Spleen (tissue), 11 donors: ENCODE measurements around the gene VLDLR. TPM values are rescaled to one million over a fixed set of nuclear protein-coding genes. Genes with fewer than 3 reads are reported as not detected.

Experiments
- DNase-seq: peaks from one replicate; pipeline ENCODE4 v3.0.0-alpha.2; 2020
- H3K27ac ChIP-seq, 8 donors: fragments of 200-600 bp; sonication (generic) in 7 of 8; 1 replicate in 4 of 8; 2 replicates in 4 of 8; pipeline versions ENCODE4 v1.5.0 to v1.8.0; 2016 to 2021; ENCODE audit warnings: inconsistent platforms in 4 of 8, mild to moderate bottlenecking in 4 of 8, moderate library complexity in 1 of 8
- H3K27me3 ChIP-seq, 7 donors: fragments of 200-600 bp; sonication (generic) in 6 of 7; replicated peaks in 1 of 7; 1 replicate in 4 of 7; 2 replicates in 3 of 7; pipeline versions ENCODE4 v1.5.0 to v1.8.0; 2016 to 2021; ENCODE audit warnings: inconsistent platforms in 3 of 7, mild to moderate bottlenecking in 1 of 7
- H3K36me3 ChIP-seq, 6 donors: fragments of 200-600 bp; sonication (generic) in 5 of 6; 1 replicate in 4 of 6; 2 replicates in 2 of 6; pipeline versions ENCODE4 v1.5.0 to v1.8.0; 2016 to 2021; ENCODE audit warnings: inconsistent platforms in 2 of 6
- H3K4me1 ChIP-seq, 6 donors: fragments of 200-600 bp; sonication (generic) in 5 of 6; 1 replicate in 3 of 6; 2 replicates in 3 of 6; pipeline versions ENCODE4 v1.5.0 to v1.8.0; 2016 to 2021; ENCODE audit warnings: inconsistent platforms in 3 of 6
- H3K4me3 ChIP-seq, 8 donors: fragments of 200-600 bp; sonication (generic) in 7 of 8; 1 replicate in 4 of 8; 2 replicates in 4 of 8; pipeline versions ENCODE4 v1.5.0 to v1.8.0; 2016 to 2021; ENCODE audit warnings: inconsistent platforms in 4 of 8, mild to moderate bottlenecking in 4 of 8, moderate library complexity in 2 of 8
- H3K9me3 ChIP-seq, 8 donors: fragments of 200-600 bp; sonication (generic) in 7 of 8; 1 replicate in 4 of 8; 2 replicates in 4 of 8; pipeline versions ENCODE4 v1.5.0 to v1.8.0; 2016 to 2021; ENCODE audit warnings: inconsistent platforms in 4 of 8
- POLR2A ChIP-seq, 3 donors: fragments of 450-650 bp; IDR thresholded peaks; one replicate each; pipeline ENCODE4 v1.5.1; 2017; ENCODE audit warnings: antibody characterized with exemption in 3 of 3, mild to moderate bottlenecking in 1 of 3
- POLR2AphosphoS5 ChIP-seq, 3 donors: sonication (generic); formaldehyde crosslinking; IDR thresholded peaks; one replicate each; pipeline ENCODE4 v1.5.1; 2017; ENCODE audit warnings: antibody characterized with exemption in 3 of 3
- WGBS, 5 donors: extraction: QIAGEN DNeasy Blood & Tissue Kit in 3 of 5; methylation state at CpG; one replicate each; pipeline versions ENCODE4 v1.1.5 to v1.1.7; 2013 to 2018; 5-methylcytosine and 5-hydroxymethylcytosine counted together
- intact Hi-C: fragments of 100-400 bp; cut with DNase I; formaldehyde crosslinking; loops from one replicate; pipeline ENCODE4 v1.15.0; 2023; ENCODE audit warnings: low total_unique reads
- polyA plus RNA-seq, 3 donors: library from polyadenylated mRNA; stranded (reverse); fragments of 200-250 nt; gene quantifications; one replicate each; pipeline ENCODE4 v1.2.1, GENCODE V29; 2013
- total RNA-seq, 7 donors: library from RNA; depleted of rRNA in 3 of 7; stranded (reverse); fragments of >200 nt in 3 of 7; fragmentation: NEBNext Ultra II Directional in 4 of 7; extraction: Animal tissue kit (Norgen Biotek cat#: 25700) in 4 of 7; gene quantifications; one replicate each; pipeline versions ENCODE4 v1.1.0 to v1.2.1, GENCODE V29; 2016 to 2021
- TF ChIP-seq, protein P1 (sequence below), 11 experiments: fragments of 200-600 bp in 7 of 11; fragments of 450-650 bp in 4 of 11; sonication (generic) in 4 of 11; IDR thresholded peaks in 8 of 11; conservative IDR thresholded peaks in 3 of 11; 1 replicate in 7 of 11; 2 replicates in 4 of 11; pipeline versions ENCODE4 v1.4.0 to v1.8.0; 2016 to 2021; ENCODE audit warnings: antibody characterized with exemption in 11 of 11, inconsistent platforms in 4 of 11, mild to moderate bottlenecking in 1 of 11
- donor health status: healthy with polysubstance abuse.
- donor health status: DM: no; HTN: no; CAD: no; lungs with moderate emphysema.
- donor health status: DM: no; HTN: no; CAD: no.
- donor health status: Bipolar disorder and iron deficiency.
- donor health status: healthy.
- donor health status: DM: no; HTN: no; CAD: no.
- donor health status: DM: yes; HTN: yes; CAD: no.

Gene VLDLR
- total and polyA plus RNA-seq, 10 donors: 1.3 to 32.6 (median 8.7) TPM

DNA sequence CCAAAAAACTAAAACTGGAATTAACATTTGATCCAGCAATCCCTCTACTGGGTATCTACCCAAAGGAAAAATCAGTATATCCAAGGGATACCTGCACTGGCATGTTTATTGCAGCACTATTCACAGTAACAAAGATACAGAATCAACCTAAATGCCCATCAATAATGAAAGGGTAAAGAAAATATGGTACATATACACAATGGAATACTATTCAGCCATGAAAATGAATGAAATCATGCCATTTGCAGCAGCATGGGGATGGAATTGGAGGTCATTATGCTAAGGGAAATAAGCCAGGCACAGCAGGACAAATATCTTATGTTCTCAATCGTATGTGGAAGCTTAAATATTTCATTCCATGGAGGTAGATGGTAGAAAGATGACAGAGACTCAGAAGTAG is 9.7 kb downstream of the VLDLR start:
- no peak for DNase-seq
- no peaks in the 10 kb centered on the region for H3K9me3 ChIP-seq
- H3K36me3 ChIP-seq: no peaks in the 10 kb centered on the region
- WGBS, 5 donors: 63 to 94% (median 85%) methylated on average over 1 of the region's 1 CpG
- H3K27me3 ChIP-seq: no peaks in the 10 kb centered on the region
- H3K27ac ChIP-seq: no peak overlapping the region
- TF ChIP-seq, protein P1, sequence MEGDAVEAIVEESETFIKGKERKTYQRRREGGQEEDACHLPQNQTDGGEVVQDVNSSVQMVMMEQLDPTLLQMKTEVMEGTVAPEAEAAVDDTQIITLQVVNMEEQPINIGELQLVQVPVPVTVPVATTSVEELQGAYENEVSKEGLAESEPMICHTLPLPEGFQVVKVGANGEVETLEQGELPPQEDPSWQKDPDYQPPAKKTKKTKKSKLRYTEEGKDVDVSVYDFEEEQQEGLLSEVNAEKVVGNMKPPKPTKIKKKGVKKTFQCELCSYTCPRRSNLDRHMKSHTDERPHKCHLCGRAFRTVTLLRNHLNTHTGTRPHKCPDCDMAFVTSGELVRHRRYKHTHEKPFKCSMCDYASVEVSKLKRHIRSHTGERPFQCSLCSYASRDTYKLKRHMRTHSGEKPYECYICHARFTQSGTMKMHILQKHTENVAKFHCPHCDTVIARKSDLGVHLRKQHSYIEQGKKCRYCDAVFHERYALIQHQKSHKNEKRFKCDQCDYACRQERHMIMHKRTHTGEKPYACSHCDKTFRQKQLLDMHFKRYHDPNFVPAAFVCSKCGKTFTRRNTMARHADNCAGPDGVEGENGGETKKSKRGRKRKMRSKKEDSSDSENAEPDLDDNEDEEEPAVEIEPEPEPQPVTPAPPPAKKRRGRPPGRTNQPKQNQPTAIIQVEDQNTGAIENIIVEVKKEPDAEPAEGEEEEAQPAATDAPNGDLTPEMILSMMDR (IDR thresholded peaks at IDR 0.05 in 8 of 11, conservative IDR thresholded peaks at IDR 0.05 in 3 of 11): no peak
- TF ChIP-seq POLR2A (IDR thresholded peaks at IDR 0.05): no peak
- no peak for TF ChIP-seq POLR2AphosphoS5 (IDR thresholded peaks at IDR 0.05)
- peaks cover 0 to 17% (median 0%) of the 10 kb centered on the region in 6 donors for H3K4me1 ChIP-seq
- intact Hi-C loops: no loop called here
- H3K4me3 ChIP-seq: no peak overlapping the region

DNA sequence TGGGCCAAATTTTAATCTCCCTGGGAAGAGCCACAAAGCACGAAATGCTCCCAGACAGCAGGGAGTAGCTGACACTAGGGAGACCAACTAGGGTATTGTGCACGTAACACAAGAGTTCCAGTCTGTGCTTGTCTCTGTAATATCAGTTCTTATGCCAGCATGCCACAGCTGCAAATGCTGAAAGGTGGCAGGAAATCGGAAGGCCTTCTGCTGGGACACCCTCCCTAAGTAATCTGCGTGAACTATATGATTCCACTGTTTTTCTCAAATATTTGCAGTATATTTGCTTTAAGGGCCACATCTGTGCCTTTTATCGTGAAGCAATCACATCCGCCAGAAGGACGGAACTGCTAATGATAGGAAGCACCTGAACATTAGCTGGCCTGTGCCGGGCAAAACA is 12.6 kb downstream of the VLDLR start:
- H3K4me1 ChIP-seq: peaks cover 0 to 17% (median 0%) of the 10 kb centered on the region in 6 donors
- intact Hi-C loops: no loop called here
- H3K27me3 ChIP-seq: no peaks in the 10 kb centered on the region
- TF ChIP-seq POLR2AphosphoS5 (IDR thresholded peaks at IDR 0.05) (peak in 1 of 3 donors; percentile 45), POLR2A (IDR thresholded peaks at IDR 0.05) (no peak)
- no peaks in the 10 kb centered on the region for H3K36me3 ChIP-seq
- DNase-seq: no peak
- H3K27ac ChIP-seq: peak overlapping the region in 1 of 8 donors; percentile 17
- 55 to 80% (median 60%) methylated on average over 8 of the region's 8 CpGs for WGBS, 5 donors
- H3K4me3 ChIP-seq: no peak overlapping the region
- no peaks in the 10 kb centered on the region for H3K9me3 ChIP-seq

DNA sequence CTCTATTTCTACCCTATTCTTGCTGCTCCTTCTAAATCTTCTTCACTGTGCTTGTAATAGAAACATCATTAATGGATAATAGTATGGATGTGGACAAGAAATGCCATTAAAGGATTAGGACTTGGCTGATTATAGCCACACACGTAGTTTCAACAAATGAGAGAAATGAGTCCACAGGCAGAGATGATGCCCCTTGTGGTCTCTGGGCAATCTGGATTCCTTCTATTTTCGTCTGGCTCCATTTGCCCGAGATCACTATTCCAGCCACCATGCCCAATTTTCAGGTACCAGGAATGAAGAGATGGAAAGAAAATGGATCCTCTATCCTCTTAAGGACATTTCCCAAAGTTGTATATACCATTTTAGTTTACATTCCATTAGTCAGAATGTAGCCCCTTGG is 13.2 kb downstream of the VLDLR start:
- intact Hi-C loops: no loop called here
- H3K27me3 ChIP-seq: no peaks in the 10 kb centered on the region
- H3K36me3 ChIP-seq: no peaks in the 10 kb centered on the region
- H3K9me3 ChIP-seq: no peaks in the 10 kb centered on the region
- no peak overlapping the region for H3K27ac ChIP-seq
- DNase-seq: no peak
- H3K4me3 ChIP-seq: no peak overlapping the region
- TF ChIP-seq POLR2AphosphoS5 (IDR thresholded peaks at IDR 0.05) (no peak), POLR2A (IDR thresholded peaks at IDR 0.05) (no peak)
- TF ChIP-seq, protein P1 (IDR thresholded peaks at IDR 0.05 in 8 of 11, conservative IDR thresholded peaks at IDR 0.05 in 3 of 11): no peak
- H3K4me1 ChIP-seq: peaks cover 0 to 17% (median 0%) of the 10 kb centered on the region in 6 donors
- 82 to 90% (median 88%) methylated on average over 3 of the region's 3 CpGs for WGBS, 5 donors

DNA sequence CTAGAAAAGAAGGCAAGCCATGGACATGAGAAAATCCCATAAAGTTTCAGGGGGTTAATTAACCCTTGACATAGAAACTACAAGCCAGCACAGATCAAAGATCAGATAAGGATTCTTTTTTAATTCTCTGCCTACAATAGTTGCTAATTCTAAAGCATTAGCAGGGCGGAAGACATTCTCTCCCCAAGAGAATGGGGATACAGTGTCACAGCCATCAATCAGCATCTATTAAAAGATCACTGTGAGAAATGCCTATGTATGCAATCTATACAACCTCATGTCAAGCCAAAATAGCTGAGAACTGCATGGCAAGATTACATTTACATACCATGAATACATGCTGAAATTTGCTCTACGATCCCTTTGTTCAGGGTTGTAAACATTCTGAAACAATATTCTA is 14.3 kb downstream of the VLDLR start:
- DNase-seq: no peak
- 83 to 100% (median 96%) methylated on average over 2 of the region's 2 CpGs for WGBS, 5 donors
- Histone ChIP-seq H3K27me3 (no peaks in the 10 kb centered on the region), H3K27ac (no peak overlapping the region), H3K9me3 (no peaks in the 10 kb centered on the region), H3K36me3 (no peaks in the 10 kb centered on the region), H3K4me1 (peaks cover 0 to 17% (median 0%) of the 10 kb centered on the region in 6 donors), H3K4me3 (no peak overlapping the region)
- TF ChIP-seq POLR2AphosphoS5 (IDR thresholded peaks at IDR 0.05) (no peak), POLR2A (IDR thresholded peaks at IDR 0.05) (no peak)
- TF ChIP-seq, protein P1 (IDR thresholded peaks at IDR 0.05 in 8 of 11, conservative IDR thresholded peaks at IDR 0.05 in 3 of 11): no peak
- intact Hi-C loops: no loop called here

DNA sequence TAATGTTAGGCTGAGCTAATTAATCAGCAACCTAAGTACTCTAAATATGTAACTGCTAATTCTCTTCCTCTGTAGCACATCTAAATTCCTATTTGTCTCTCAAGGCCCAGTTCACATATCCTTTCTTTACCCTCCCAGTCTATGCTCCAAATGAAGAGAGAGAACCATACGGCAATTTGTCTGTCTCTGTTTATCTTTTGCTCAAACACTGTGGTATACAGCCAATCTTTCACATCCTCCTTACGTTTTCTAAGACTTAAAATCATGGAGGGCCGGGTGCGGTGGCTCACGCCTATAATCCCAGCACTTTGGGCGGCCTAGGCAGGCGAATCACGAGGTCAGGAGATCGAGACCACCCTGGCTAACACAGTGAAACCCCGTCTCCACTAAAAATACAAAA is 15.8 kb downstream of the VLDLR start:
- 87 to 96% (median 94%) methylated on average over 10 of the region's 10 CpGs for WGBS, 5 donors
- TF ChIP-seq POLR2A (IDR thresholded peaks at IDR 0.05) (no peak), POLR2AphosphoS5 (IDR thresholded peaks at IDR 0.05) (no peak)
- TF ChIP-seq, protein P1 (IDR thresholded peaks at IDR 0.05 in 8 of 11, conservative IDR thresholded peaks at IDR 0.05 in 3 of 11): no peak
- DNase-seq: no peak
- Histone ChIP-seq H3K4me1 (peaks cover 0 to 17% (median 0%) of the 10 kb centered on the region in 6 donors), H3K9me3 (no peaks in the 10 kb centered on the region), H3K4me3 (no peak overlapping the region), H3K27ac (no peak overlapping the region), H3K36me3 (no peaks in the 10 kb centered on the region), H3K27me3 (no peaks in the 10 kb centered on the region)
- intact Hi-C loops: no loop called here
